Keratinocyte (primary cell): ENCODE results near the gene RSPO3. TPM values are rescaled to one million over a fixed set of nuclear protein-coding genes. Genes with fewer than 3 reads are reported as not detected.
A peak's percentile ranks its signal among the peaks of the same experiment; 100 is the strongest.

Experiments
- DNase-seq: peaks from one replicate; pipeline ENCODE4 v3.0.0-alpha.2; 2011; ENCODE audit warnings: low read depth, missing footprints, low spot score
- FAIRE-seq: peaks from 2 replicates; lab custom pipeline; 2011; peaks lifted over from hg19 to GRCh38; lab: Jason Lieb, UNC
- H2AFZ ChIP-seq: 2 replicates; pipeline ENCODE4 v1.6.0; 2012; ENCODE audit warnings: low read length, control low read depth, inconsistent platforms; ENCODE audit not compliant: control insufficient read depth
- H3K27ac ChIP-seq: 2 replicates; pipeline ENCODE4 v1.5.1; 2011; ENCODE audit warnings: low read length; ENCODE audit not compliant: control insufficient read depth, insufficient read depth
- H3K27me3 ChIP-seq: 3 replicates; pipeline ENCODE4 v1.6.0; 2011; ENCODE audit warnings: low read length; ENCODE audit not compliant: control insufficient read depth, insufficient read depth; ENCODE audit errors: extremely low read depth
- H3K36me3 ChIP-seq, 2 experiments: 2 replicates in 1 of 2; 3 replicates in 1 of 2; pipeline ENCODE4 v1.5.1; 2011; ENCODE audit warnings: low read length in 2 of 2, mild to moderate bottlenecking in 1 of 2; ENCODE audit not compliant: control insufficient read depth in 2 of 2, insufficient read depth in 2 of 2; ENCODE audit errors: extremely low read depth in 1 of 2
- H3K4me1 ChIP-seq: 3 replicates; pipeline ENCODE4 v1.5.1; 2011; ENCODE audit warnings: low read length; ENCODE audit not compliant: control insufficient read depth, insufficient read depth; ENCODE audit errors: extremely low read depth
- H3K4me2 ChIP-seq: 3 replicates; pipeline ENCODE4 v1.6.0; 2011; ENCODE audit warnings: low read depth, low read length; ENCODE audit not compliant: control insufficient read depth, insufficient read depth; ENCODE audit errors: extremely low read depth
- H3K4me3 ChIP-seq, 3 experiments: fragments of 200-600 bp in 1 of 3; sonication (generic) in 1 of 3; 2 replicates in 2 of 3; 3 replicates in 1 of 3; pipeline ENCODE4 v1.5.1; 2011 to 2016; ENCODE audit warnings: low read length in 3 of 3, mild to moderate bottlenecking in 3 of 3, control low read depth in 2 of 3, inconsistent platforms in 1 of 3, low read depth in 1 of 3, mixed read lengths in 1 of 3, mixed run types in 1 of 3, moderate library complexity in 1 of 3; ENCODE audit not compliant: control insufficient read depth in 2 of 3, insufficient read depth in 2 of 3; ENCODE audit errors: extremely low read depth in 1 of 3
- H3K79me2 ChIP-seq: 2 replicates; pipeline ENCODE4 v1.6.0; 2012; ENCODE audit warnings: low read length; ENCODE audit not compliant: control insufficient read depth, insufficient read depth
- H3K9ac ChIP-seq: 3 replicates; pipeline ENCODE4 v1.6.0; 2011; ENCODE audit warnings: low read length; ENCODE audit not compliant: control insufficient read depth, insufficient read depth; ENCODE audit errors: extremely low read depth
- H3K9me1 ChIP-seq: 3 replicates; pipeline ENCODE4 v1.6.0; 2011; ENCODE audit warnings: low read length; ENCODE audit not compliant: control insufficient read depth, insufficient read depth; ENCODE audit errors: extremely low read depth
- H3K9me3 ChIP-seq: 2 replicates; pipeline ENCODE4 v1.5.1; 2012; ENCODE audit warnings: low read depth, low read length; ENCODE audit not compliant: control insufficient read depth
- H4K20me1 ChIP-seq: 3 replicates; pipeline ENCODE4 v1.6.0; 2011; ENCODE audit warnings: low read length; ENCODE audit not compliant: control insufficient read depth, insufficient read depth; ENCODE audit errors: extremely low read depth
- CTCF ChIP-seq, 3 experiments: IDR thresholded peaks in 1 of 3; conservative IDR thresholded peaks in 1 of 3; optimal IDR thresholded peaks in 1 of 3; 2 replicates in 2 of 3; 3 replicates in 1 of 3; pipeline versions ENCODE3 to v1.5.1; 2011; ENCODE audit warnings: low read length in 3 of 3, mild to moderate bottlenecking in 3 of 3, moderate library complexity in 2 of 3, control low read depth in 1 of 3, inconsistent platforms in 1 of 3; ENCODE audit not compliant: insufficient read depth in 2 of 3; ENCODE audit errors: extremely low read depth in 1 of 3
- EZH2 ChIP-seq: IDR thresholded peaks from one replicate; pipeline ENCODE4 v1.6.1; 2012; ENCODE audit warnings: inconsistent platforms, mild to moderate bottlenecking, low read length, moderate library complexity
- dilution Hi-C: fragments of 300-500 bp; cut with MboI; formaldehyde crosslinking; loops from one replicate; pipeline ENCODE4 v1.7.0; 2020; ENCODE audit warnings: low sequenced_read_pairs; ENCODE audit not compliant: extremely low pct_ligation_motif_present
- polyA plus RNA-seq, 5 experiments: library from polyadenylated mRNA; depleted of rRNA in 3 of 5; stranded (reverse) in 3 of 5; stranded (forward) in 1 of 5; unstranded in 1 of 5; fragments of >200 nt; gene quantifications; 1 replicate in 1 of 5; 2 replicates in 3 of 5; 3 replicates in 1 of 5; pipeline versions ENCODE4 v1.2.1 to v1.2.3, GENCODE V29; 2011 to 2012; ENCODE audit warnings: missing spikeins in 2 of 5, low read depth in 1 of 5, low replicate concordance in 1 of 5

RSPO3 gene
- polyA plus RNA-seq, 1 donor (not counting 4 experiments of a cell fraction or from before 2014, with no cell fraction given), result not detected

- H3K9me3 ChIP-seq, result no peaks in the 10 kb centered on the region
- no peaks in the 10 kb centered on the region for H3K27me3 ChIP-seq
- no peak overlapping the region for H3K9ac ChIP-seq
- no peaks in the 10 kb centered on the region for H3K9me1 ChIP-seq
- H3K79me2 ChIP-seq, result no peaks in the 10 kb centered on the region
- H3K36me3 ChIP-seq, result no peaks in the 10 kb centered on the region
- TF ChIP-seq CTCF (optimal IDR thresholded peaks at IDR 0.05 in 1 of 3, IDR thresholded peaks at IDR 0.05 in 1 of 3, conservative IDR thresholded peaks at IDR 0.05 in 1 of 3; ENCODE audit: extremely low read depth in 1 of 3, insufficient read depth in 2 of 3, low read length in 3 of 3) (peak in 2 of 3 experiments; percentile 17 to 27), EZH2 (no peak)
- H4K20me1 ChIP-seq, result no peaks in the 10 kb centered on the region
- dilution Hi-C loops, result no loop called here
- DNase-seq (no peak), FAIRE-seq (no peak)
- no peak overlapping the region for H3K4me3 ChIP-seq
- no peak overlapping the region for H3K27ac ChIP-seq
- H2AFZ ChIP-seq, result no peak overlapping the region
- H3K4me1 ChIP-seq, result no peaks in the 10 kb centered on the region
- H3K4me2 ChIP-seq, result no peak overlapping the region
Observed at GRCh38 chr6:127100510-127101140, 17.8 kb upstream of the RSPO3 start.

GRCh38 chr6:127102299-127102698, 16.2 kb upstream of the RSPO3 start:
- H3K36me3 ChIP-seq, result no peaks in the 10 kb centered on the region
- no peaks in the 10 kb centered on the region for H3K27me3 ChIP-seq
- no peak overlapping the region for H3K4me2 ChIP-seq
- H3K9ac ChIP-seq, result no peak overlapping the region
- H3K4me3 ChIP-seq, result no peak overlapping the region
- H3K27ac ChIP-seq, result no peak overlapping the region
- FAIRE-seq (no peak), DNase-seq (no peak)
- no peaks in the 10 kb centered on the region for H3K79me2 ChIP-seq
- H2AFZ ChIP-seq, result no peak overlapping the region
- H3K4me1 ChIP-seq, result no peaks in the 10 kb centered on the region
- no peaks in the 10 kb centered on the region for H3K9me1 ChIP-seq
- no peaks in the 10 kb centered on the region for H4K20me1 ChIP-seq
- dilution Hi-C loops, result no loop called here
- TF ChIP-seq EZH2 (no peak), CTCF (optimal IDR thresholded peaks at IDR 0.05 in 1 of 3, IDR thresholded peaks at IDR 0.05 in 1 of 3, conservative IDR thresholded peaks at IDR 0.05 in 1 of 3; ENCODE audit: extremely low read depth in 1 of 3, insufficient read depth in 2 of 3, low read length in 3 of 3) (no peak)
- no peaks in the 10 kb centered on the region for H3K9me3 ChIP-seq
